ENCODE data around the gene UBXN1. TPM values are rescaled to one million over a fixed set of nuclear protein-coding genes. Genes with fewer than 3 reads are reported as not detected.

The UBXN1 gene
- total RNA-seq, 2 experiments from 2014 or later, result 196 to 222 TPM

- H3K27me3 Mint-ChIP-seq, result no peaks in the 10 kb centered on the region
- Histone ChIP-seq H3K4me3 (ENCODE audit: low read length) (no peak overlapping the region), H3K4me1 (ENCODE audit: insufficient read depth, low read length) (peaks cover 60% of the 10 kb centered on the region), H3K36me3 (ENCODE audit: insufficient read depth, low read length) (peaks cover 41% of the 10 kb centered on the region), H3K27me3 (ENCODE audit: control insufficient read depth in 1 of 2, insufficient read depth in 2 of 2, low read length in 2 of 2) (no peaks in the 10 kb centered on the region), H3K9me3 (ENCODE audit: control insufficient read depth in 1 of 2, insufficient read depth in 1 of 2, low read length in 2 of 2) (no peaks in the 10 kb centered on the region), H3K27ac (ENCODE audit: low read depth in 1 of 2, low read length in 2 of 2) (peak overlapping the region in 1 of 2 donors; percentile 1)
- peaks cover 43% of the 10 kb centered on the region for H3K4me1 Mint-ChIP-seq (ENCODE audit: low read depth)
- intact Hi-C loops (cut with DNase I, micrococcal nuclease), result no loop called here
- H3K9me3 Mint-ChIP-seq, result no peaks in the 10 kb centered on the region
- ChIA-PET CTCF (interaction anchor here (0.5 kb wide), 1 partner anchor 189 kb away, joined by 3 read pairs; the partner anchor contains the start of gene TEX54), POLR2A (interaction anchor here (0.6 to 7.0 kb wide), 4 partner anchors 21 to 63 kb away, joined by 3 to 77 read pairs (median 24); partner anchors contain the start of genes BSCL2, C11orf98, CSKMT and GNG3)
- peak overlapping the region; percentile 99 for H3K27ac Mint-ChIP-seq
- peak overlapping the region; percentile 65 for H3K4me3 Mint-ChIP-seq
- peaks cover 44% of the 10 kb centered on the region for H3K36me3 Mint-ChIP-seq (ENCODE audit: low read depth)
- ATAC-seq (ENCODE audit: poor library complexity) (no peak), DNase-seq (no peak)
- TF ChIP-seq CTCF (IDR thresholded peaks at IDR 0.05), result no peak
These were observed 34.7 kb downstream of the UBXN1 start for GRCh38 chr11:62644220-62644619.

GRCh38 chr11:62632492-62632891 is 46.4 kb downstream of the UBXN1 start:
- POLR2A ChIA-PET, result interaction anchor here (1.9 kb wide), 1 partner anchor 41 kb away, joined by 5 read pairs; the partner anchor contains the start of gene TUT1
- no peak overlapping the region for H3K27ac ChIP-seq (ENCODE audit: low read depth in 1 of 2, low read length in 2 of 2)
- DNase-seq, result no peak
- intact Hi-C loops (cut with DNase I, micrococcal nuclease), result no loop called here
- Mint-ChIP-seq H3K36me3 (ENCODE audit: low read depth) (peaks cover 96% of the 10 kb centered on the region), H3K4me1 (ENCODE audit: low read depth) (peaks cover 19% of the 10 kb centered on the region), H3K9me3 (no peaks in the 10 kb centered on the region), H3K4me3 (no peak overlapping the region), H3K27ac (peak overlapping the region; percentile 30), H3K27me3 (no peaks in the 10 kb centered on the region)
- CTCF ChIA-PET, result no interaction called here
- no peak for TF ChIP-seq CTCF (IDR thresholded peaks at IDR 0.05)
- no peaks in the 10 kb centered on the region for H3K9me3 ChIP-seq (ENCODE audit: control insufficient read depth in 1 of 2, insufficient read depth in 1 of 2, low read length in 2 of 2)
- ATAC-seq (ENCODE audit: poor library complexity), result no peak
- peaks cover 27% of the 10 kb centered on the region for H3K4me1 ChIP-seq (ENCODE audit: insufficient read depth, low read length)
- H3K36me3 ChIP-seq (ENCODE audit: insufficient read depth, low read length), result peaks cover 92% of the 10 kb centered on the region
- no peaks in the 10 kb centered on the region for H3K27me3 ChIP-seq (ENCODE audit: control insufficient read depth in 1 of 2, insufficient read depth in 2 of 2, low read length in 2 of 2)
- no peak overlapping the region for H3K4me3 ChIP-seq (ENCODE audit: low read length)

- Histone ChIP-seq H3K4me1 (ENCODE audit: insufficient read depth, low read length) (peaks cover under 1% of the 10 kb centered on the region), H3K4me3 (ENCODE audit: low read length) (no peak overlapping the region), H3K36me3 (ENCODE audit: insufficient read depth, low read length) (peaks cover 72% of the 10 kb centered on the region), H3K9me3 (ENCODE audit: control insufficient read depth in 1 of 2, insufficient read depth in 1 of 2, low read length in 2 of 2) (no peaks in the 10 kb centered on the region), H3K27me3 (ENCODE audit: control insufficient read depth in 1 of 2, insufficient read depth in 2 of 2, low read length in 2 of 2) (no peaks in the 10 kb centered on the region), H3K27ac (ENCODE audit: low read depth in 1 of 2, low read length in 2 of 2) (no peak overlapping the region)
- CTCF ChIA-PET, result no interaction called here
- Mint-ChIP-seq H3K36me3 (ENCODE audit: low read depth) (peaks cover 82% of the 10 kb centered on the region), H3K4me1 (ENCODE audit: low read depth) (no peaks in the 10 kb centered on the region), H3K27me3 (no peaks in the 10 kb centered on the region), H3K27ac (no peak overlapping the region), H3K4me3 (no peak overlapping the region), H3K9me3 (no peaks in the 10 kb centered on the region)
- ATAC-seq (ENCODE audit: poor library complexity), result no peak
- no peak for TF ChIP-seq CTCF (IDR thresholded peaks at IDR 0.05)
- DNase-seq, result peak in 1 of 14 experiments; percentile 20
- POLR2A ChIA-PET, result interaction anchor here (1.5 kb wide), 1 partner anchor 36 kb away, joined by 6 read pairs; the partner anchor contains the start of gene TUT1
- intact Hi-C loops (cut with DNase I, micrococcal nuclease), result no loop called here
These were observed 51.2 kb downstream of the UBXN1 start for GRCh38 chr11:62627713-62628112.

Other genes with a start within 250 kb of the UBXN1 start
- gene AHNAK, start 132.3 kb downstream of the UBXN1 start, total RNA-seq, result 100 to 1,000 TPM; 320 to 332 TPM
- 1,000 to 10,000 TPM; 2,181 to 2,269 TPM for gene EEF1G, start 105.2 kb downstream of the UBXN1 start, total RNA-seq
- gene TUT1, start 87.5 kb downstream of the UBXN1 start, total RNA-seq, result 10 to 100 TPM; 25.5 to 26.2 TPM
- 100 to 1,000 TPM; 167 to 172 TPM for gene MTA2, start 77.2 kb downstream of the UBXN1 start, total RNA-seq
- 100 to 1,000 TPM; 142 to 144 TPM for gene EML3, start 66.3 kb downstream of the UBXN1 start, total RNA-seq
- under 1 TPM; 0.42 to 0.71 TPM for gene ROM1, start 65.8 kb downstream of the UBXN1 start, total RNA-seq
- gene B3GAT3, start 57.1 kb downstream of the UBXN1 start, total RNA-seq, result 10 to 100 TPM; 47.2 to 49.5 TPM
- gene GANAB, start 32.5 kb downstream of the UBXN1 start, total RNA-seq, result 100 to 1,000 TPM; 181 to 182 TPM
- 10 to 100 TPM; 16.3 TPM for gene INTS5, start 25.8 kb downstream of the UBXN1 start, total RNA-seq
- 10 to 100 TPM; 14.3 to 18.5 TPM for gene C11orf98, start 13.9 kb downstream of the UBXN1 start, total RNA-seq
- gene CSKMT, start 13.8 kb downstream of the UBXN1 start, total RNA-seq, result 10 to 100 TPM; 17.8 to 18.8 TPM
- 1 to 10 TPM; 1.5 to 2.3 TPM for gene UQCC3, start 7.4 kb downstream of the UBXN1 start, total RNA-seq
- 10 to 100 TPM; 10.4 to 10.5 TPM for gene LBHD1, start 6.8 kb downstream of the UBXN1 start, total RNA-seq
- gene LRRN4CL, start 10.5 kb upstream of the UBXN1 start, total RNA-seq, result not detected
- 10 to 100 TPM; 17.1 to 20.0 TPM for gene BSCL2, start 28.4 kb upstream of the UBXN1 start, total RNA-seq
- gene GNG3, start 28.6 kb upstream of the UBXN1 start, total RNA-seq, result not detected
- gene HNRNPUL2, start 48.4 kb upstream of the UBXN1 start, total RNA-seq, result 10 to 100 TPM; 35.2 to 37.6 TPM
- gene TTC9C, start 49.4 kb upstream of the UBXN1 start, total RNA-seq, result 1 to 10 TPM; 5.2 to 7.0 TPM
- gene ZBTB3, start 75.1 kb upstream of the UBXN1 start, total RNA-seq, result 1 to 10 TPM; 2.3 to 3.5 TPM
- 10 to 100 TPM; 45.3 to 47.9 TPM for gene POLR2G, start 82.5 kb upstream of the UBXN1 start, total RNA-seq
- gene TAF6L, start 92.3 kb upstream of the UBXN1 start, total RNA-seq, result 10 to 100 TPM; 11.5 to 11.8 TPM
- 10 to 100 TPM; 34.7 to 37.4 TPM for gene TMEM179B, start 108.3 kb upstream of the UBXN1 start, total RNA-seq
- gene TMEM223, start 112.9 kb upstream of the UBXN1 start, total RNA-seq, result 1 to 10 TPM; 6.2 to 8.7 TPM
- 100 to 1,000 TPM; 343 to 358 TPM for gene NXF1, start 126.4 kb upstream of the UBXN1 start, total RNA-seq
- 100 to 1,000 TPM in 1 of 2 experiments, 10 to 100 TPM in 1; 93.1 to 104 TPM for gene STX5, start 153.0 kb upstream of the UBXN1 start, total RNA-seq
- under 1 TPM in 1 of 2 experiments, not detected in 1; 0.59 TPM for gene TEX54, start 153.8 kb upstream of the UBXN1 start, total RNA-seq
- gene WDR74, start 160.5 kb upstream of the UBXN1 start, total RNA-seq, result 100 to 1,000 TPM; 289 to 297 TPM
- gene SLC3A2, start 201.8 kb upstream of the UBXN1 start, total RNA-seq, result 100 to 1,000 TPM; 231 to 234 TPM
- gene CHRM1, start 242.3 kb upstream of the UBXN1 start, total RNA-seq, result not detected